DMS53 treated with DMSO at 0.1 percent for 48 hours (cell line): ENCODE data around the gene ZNF384.

Experiments
- DNase-seq: peaks from one replicate; lab custom pipeline; 2025; ENCODE audit not compliant: unreplicated experiment; lab: John Stamatoyannopoulos, UW

ZNF384 gene

GRCh38 chr12:6626654-6627283 is 62.4 kb downstream of the ZNF384 start:
- no peak for DNase-seq

DNA sequence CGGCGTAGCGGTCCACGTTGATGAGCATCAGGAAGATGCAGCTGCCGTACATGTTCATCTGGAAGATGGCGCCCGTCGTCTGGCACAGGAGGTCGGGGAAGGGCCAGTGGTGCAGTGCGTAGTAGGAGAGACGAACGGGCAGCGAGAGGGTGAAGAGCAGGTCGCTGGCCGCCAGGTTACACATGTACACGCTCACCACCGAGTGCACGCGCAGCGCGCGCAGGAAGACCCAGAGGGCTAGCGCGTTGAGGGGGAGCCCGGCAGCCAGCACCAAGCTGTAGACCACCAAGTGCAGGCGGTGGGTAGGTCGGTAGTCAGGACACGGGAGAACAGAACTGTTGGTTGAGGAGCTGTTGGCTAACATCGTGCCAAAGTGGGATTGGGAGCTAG is 68.3 kb downstream of the ZNF384 start:
- DNase-seq = no peak

DNA sequence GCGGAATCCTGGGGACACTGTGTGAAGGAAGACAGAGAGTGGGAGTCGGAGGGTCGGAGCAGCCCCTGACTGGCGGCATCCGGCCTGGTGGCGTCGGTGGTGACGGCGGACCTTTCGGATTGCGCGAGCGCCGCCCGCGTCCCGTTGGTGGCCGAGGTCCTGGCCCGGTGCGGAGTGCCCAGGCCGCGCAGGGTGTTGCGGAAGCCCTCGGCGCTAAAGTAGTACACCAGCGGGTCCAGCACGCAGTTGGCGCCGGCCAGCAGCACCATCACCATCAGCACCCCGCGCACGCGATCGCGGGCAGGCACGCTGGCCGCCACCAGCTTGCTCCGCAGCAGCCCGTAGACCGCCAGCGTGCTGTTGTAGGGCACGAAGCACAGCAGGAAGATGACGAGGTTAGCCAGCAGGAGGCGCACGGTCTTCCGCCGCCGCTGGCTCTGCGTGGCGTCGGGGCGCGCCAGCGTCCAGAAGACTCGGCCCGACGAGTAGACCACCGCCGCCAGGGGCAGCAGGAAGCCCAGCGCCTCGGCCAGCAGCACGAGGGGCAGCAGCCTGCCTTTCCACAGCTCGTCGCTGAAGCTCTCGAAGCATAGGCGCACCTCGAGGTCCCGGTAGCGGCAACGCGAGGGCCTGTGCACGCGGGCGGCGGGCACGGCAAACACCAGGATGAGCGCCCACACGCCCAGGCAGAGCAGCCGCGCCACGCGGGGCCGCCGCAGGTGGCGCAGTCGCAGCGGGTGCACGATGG is 68.9 kb downstream of the ZNF384 start:
- no peak for DNase-seq

DNA sequence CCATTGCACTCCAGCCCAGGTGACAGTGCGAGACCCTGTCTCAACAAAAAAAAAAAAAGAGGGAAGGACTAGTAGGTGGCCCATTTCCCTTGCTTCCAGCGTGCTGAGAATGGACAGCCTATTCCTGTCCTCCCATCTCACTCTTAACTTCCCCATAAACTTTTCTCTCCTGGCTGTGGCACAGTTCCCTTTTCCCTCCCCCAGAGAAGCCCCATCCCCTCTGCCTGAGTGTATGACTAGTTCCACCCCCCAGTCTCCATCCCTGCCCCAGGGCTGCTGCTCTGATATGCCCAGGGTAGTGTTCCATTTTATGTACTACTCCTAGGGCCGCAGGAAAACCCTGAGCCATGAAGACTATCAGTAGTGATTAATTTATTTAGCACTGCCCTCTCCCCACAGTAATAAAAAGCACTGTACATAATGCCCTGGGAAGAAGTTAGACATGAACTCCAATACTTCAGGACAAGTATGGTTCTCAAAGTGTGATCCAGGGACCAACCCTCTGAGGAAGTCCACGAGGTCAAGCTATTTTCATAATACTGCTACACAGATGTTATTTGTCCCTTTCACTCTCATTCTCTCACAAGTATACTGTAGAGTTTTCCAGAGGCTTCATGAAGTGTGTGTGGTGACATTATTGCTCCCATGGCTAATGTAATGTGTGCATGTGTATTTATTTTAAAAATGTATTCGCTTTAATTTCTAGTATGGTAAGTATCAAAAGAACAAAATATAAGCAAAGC is 70.5 kb downstream of the ZNF384 start:
- no peak for DNase-seq
